ENCODE measurements around the gene NAV2. TPM values are rescaled to one million over a fixed set of nuclear protein-coding genes. Genes with fewer than 3 reads are reported as not detected.

Gene NAV2
- polyA plus RNA-seq, 1 donor from 2014 or later = 3.0 TPM

- H3F3A ChIP-seq (ENCODE audit: insufficient read depth, low read length, poor library complexity, severe bottlenecking) = no peaks in the 10 kb centered on the region
- H3K9me3 ChIP-seq (ENCODE audit: low read length) = no peaks in the 10 kb centered on the region
- no peaks in the 10 kb centered on the region for H4K20me1 ChIP-seq (ENCODE audit: insufficient read depth)
- H3K9me2 ChIP-seq (ENCODE audit: insufficient read depth, low read length) = no peaks in the 10 kb centered on the region
- H3K9ac ChIP-seq (ENCODE audit: low read length) = no peak overlapping the region
- no peaks in the 10 kb centered on the region for H3K27me3 ChIP-seq (ENCODE audit: insufficient read depth, low read depth, low read length)
- H3K4me3 ChIP-seq (ENCODE audit: low read length) = no peak overlapping the region
- TF ChIP-seq CTCF (IDR thresholded peaks at IDR 0.05; ENCODE audit: poor library complexity, severe bottlenecking) (no peak), EZH2 (IDR thresholded peaks at IDR 0.05; ENCODE audit: borderline replicate concordance, insufficient read depth, low read length, poor library complexity, severe bottlenecking) (no peak), SMC3 (conservative IDR thresholded peaks at IDR 0.05; ENCODE audit: poor library complexity) (no peak), RAD21 (conservative IDR thresholded peaks at IDR 0.05) (no peak), TAF1 (IDR thresholded peaks at IDR 0.05; ENCODE audit: low read depth) (no peak), POLR2AphosphoS5 (IDR thresholded peaks at IDR 0.05) (no peak)
- TF ChIP-seq, protein P1, sequence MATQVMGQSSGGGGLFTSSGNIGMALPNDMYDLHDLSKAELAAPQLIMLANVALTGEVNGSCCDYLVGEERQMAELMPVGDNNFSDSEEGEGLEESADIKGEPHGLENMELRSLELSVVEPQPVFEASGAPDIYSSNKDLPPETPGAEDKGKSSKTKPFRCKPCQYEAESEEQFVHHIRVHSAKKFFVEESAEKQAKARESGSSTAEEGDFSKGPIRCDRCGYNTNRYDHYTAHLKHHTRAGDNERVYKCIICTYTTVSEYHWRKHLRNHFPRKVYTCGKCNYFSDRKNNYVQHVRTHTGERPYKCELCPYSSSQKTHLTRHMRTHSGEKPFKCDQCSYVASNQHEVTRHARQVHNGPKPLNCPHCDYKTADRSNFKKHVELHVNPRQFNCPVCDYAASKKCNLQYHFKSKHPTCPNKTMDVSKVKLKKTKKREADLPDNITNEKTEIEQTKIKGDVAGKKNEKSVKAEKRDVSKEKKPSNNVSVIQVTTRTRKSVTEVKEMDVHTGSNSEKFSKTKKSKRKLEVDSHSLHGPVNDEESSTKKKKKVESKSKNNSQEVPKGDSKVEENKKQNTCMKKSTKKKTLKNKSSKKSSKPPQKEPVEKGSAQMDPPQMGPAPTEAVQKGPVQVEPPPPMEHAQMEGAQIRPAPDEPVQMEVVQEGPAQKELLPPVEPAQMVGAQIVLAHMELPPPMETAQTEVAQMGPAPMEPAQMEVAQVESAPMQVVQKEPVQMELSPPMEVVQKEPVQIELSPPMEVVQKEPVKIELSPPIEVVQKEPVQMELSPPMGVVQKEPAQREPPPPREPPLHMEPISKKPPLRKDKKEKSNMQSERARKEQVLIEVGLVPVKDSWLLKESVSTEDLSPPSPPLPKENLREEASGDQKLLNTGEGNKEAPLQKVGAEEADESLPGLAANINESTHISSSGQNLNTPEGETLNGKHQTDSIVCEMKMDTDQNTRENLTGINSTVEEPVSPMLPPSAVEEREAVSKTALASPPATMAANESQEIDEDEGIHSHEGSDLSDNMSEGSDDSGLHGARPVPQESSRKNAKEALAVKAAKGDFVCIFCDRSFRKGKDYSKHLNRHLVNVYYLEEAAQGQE (IDR thresholded peaks at IDR 0.05; ENCODE audit: borderline replicate concordance) = no peak
- H3K4me2 ChIP-seq (ENCODE audit: low read length) = no peak overlapping the region
- no peak overlapping the region for H2AFZ ChIP-seq (ENCODE audit: low read depth, low read length)
- no peaks in the 10 kb centered on the region for H3K36me3 ChIP-seq (ENCODE audit: insufficient read depth, low read length)
- H3K79me2 ChIP-seq (replicated peaks; ENCODE audit: insufficient read depth, low read length) = no peaks in the 10 kb centered on the region
- no peak overlapping the region for H3K27ac ChIP-seq (ENCODE audit: low read length)
Measured at GRCh38 chr11:19683862-19684491, 28.7 kb upstream of the NAV2 start.

GRCh38 chr11:19686234-19686633 is 26.4 kb upstream of the NAV2 start:
- TF ChIP-seq EZH2 (IDR thresholded peaks at IDR 0.05; ENCODE audit: borderline replicate concordance, insufficient read depth, low read length, poor library complexity, severe bottlenecking) (no peak), POLR2AphosphoS5 (IDR thresholded peaks at IDR 0.05) (no peak), TAF1 (IDR thresholded peaks at IDR 0.05; ENCODE audit: low read depth) (no peak), SMC3 (conservative IDR thresholded peaks at IDR 0.05; ENCODE audit: poor library complexity) (no peak), MXI1 (conservative IDR thresholded peaks at IDR 0.05; ENCODE audit: poor library complexity, severe bottlenecking) (no peak), EP300 (conservative IDR thresholded peaks at IDR 0.05; ENCODE audit: poor library complexity, severe bottlenecking) (no peak), RAD21 (conservative IDR thresholded peaks at IDR 0.05) (no peak), CTCF (IDR thresholded peaks at IDR 0.05; ENCODE audit: poor library complexity, severe bottlenecking) (no peak)
- TF ChIP-seq, protein P1 (IDR thresholded peaks at IDR 0.05; ENCODE audit: borderline replicate concordance) = no peak
- no peaks in the 10 kb centered on the region for H3K9me3 ChIP-seq (ENCODE audit: low read length)
- H2AFZ ChIP-seq (ENCODE audit: low read depth, low read length) = no peak overlapping the region
- H3K4me2 ChIP-seq (ENCODE audit: low read length) = no peak overlapping the region
- H3K4me3 ChIP-seq (ENCODE audit: low read length) = no peak overlapping the region
- no peaks in the 10 kb centered on the region for H3K79me2 ChIP-seq (replicated peaks; ENCODE audit: insufficient read depth, low read length)
- H3K9me2 ChIP-seq (ENCODE audit: insufficient read depth, low read length) = no peaks in the 10 kb centered on the region
- no peak overlapping the region for H3K9ac ChIP-seq (ENCODE audit: low read length)
- no peaks in the 10 kb centered on the region for H4K20me1 ChIP-seq (ENCODE audit: insufficient read depth)
- H3K36me3 ChIP-seq (ENCODE audit: insufficient read depth, low read length) = no peaks in the 10 kb centered on the region
- H3K27me3 ChIP-seq (ENCODE audit: insufficient read depth, low read depth, low read length) = no peaks in the 10 kb centered on the region
- no peak overlapping the region for H3K27ac ChIP-seq (ENCODE audit: low read length)
- H3F3A ChIP-seq (ENCODE audit: insufficient read depth, low read length, poor library complexity, severe bottlenecking) = no peaks in the 10 kb centered on the region

All from neural cell (in vitro differentiated cells).